ENCODE measurements around the gene PCDHGC5. TPM values are rescaled to one million over a fixed set of nuclear protein-coding genes. Genes with fewer than 3 reads are reported as not detected.

PCDHGC5 gene
- total and polyA plus RNA-seq, 2 donors from 2014 or later = 1.4 TPM; not detected in 1

DNA sequence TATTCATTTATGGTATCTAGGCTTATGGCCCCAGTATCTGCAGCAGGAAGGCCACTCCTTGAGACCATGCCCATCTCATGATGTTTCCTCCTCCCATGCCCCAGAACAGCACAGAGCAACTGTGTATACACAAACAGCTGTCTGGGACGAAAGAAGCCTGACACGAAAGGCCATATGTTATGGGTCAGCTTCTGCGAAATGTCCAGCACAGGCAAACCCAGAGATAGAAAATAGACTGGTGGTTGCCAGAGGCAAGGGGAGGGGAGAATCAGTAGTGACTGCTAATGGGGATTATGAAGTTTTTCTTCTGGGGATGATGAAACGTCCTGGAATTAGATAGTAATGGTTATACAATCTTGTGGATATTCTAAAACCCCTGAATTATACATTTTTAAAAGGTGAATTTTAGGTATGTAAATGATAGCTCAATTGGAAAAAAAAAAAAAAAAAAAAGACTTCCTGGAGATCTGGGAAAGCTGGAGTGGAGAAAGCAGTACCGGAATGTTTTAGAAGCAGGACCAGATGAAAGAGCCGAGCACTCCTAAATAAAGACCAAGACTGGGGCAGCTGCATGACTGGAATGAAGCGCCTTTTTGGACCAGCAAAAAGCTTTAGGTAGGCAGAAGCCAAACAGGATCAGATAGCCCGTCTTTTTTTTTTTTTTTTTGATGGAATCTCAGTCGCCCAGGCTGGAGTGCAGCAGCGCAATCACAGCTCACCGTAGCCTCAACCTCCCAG lies 29.2 kb downstream of the PCDHGC5 start:
- intact Hi-C loops (cut with DNase I) = no loop called here
- FAIRE-seq = no peak
- H3K4me1 ChIP-seq (ENCODE audit: control insufficient read depth in 2 of 3, insufficient read depth in 2 of 3, low read depth in 1 of 3, low read length in 3 of 3) = peaks cover 6 to 9% (median 7%) of the 10 kb centered on the region in 3 donors
- no peak overlapping the region for H3K27ac ChIP-seq (ENCODE audit: low read depth in 2 of 2, low read length in 2 of 2)
- no peaks in the 10 kb centered on the region for H3K9me3 ChIP-seq (ENCODE audit: control insufficient read depth in 2 of 3, insufficient read depth in 1 of 3, low read length in 3 of 3)
- no peak for TF ChIP-seq CTCF (IDR thresholded peaks at IDR 0.05; ENCODE audit: borderline replicate concordance, extremely low read depth, insufficient read depth)
- no peak overlapping the region for H3K4me3 ChIP-seq (ENCODE audit: low read length in 3 of 3)
- H3K9ac ChIP-seq (ENCODE audit: low read length in 3 of 3) = no peak overlapping the region
- peak in 1 of 5 donors; percentile 44 for DNase-seq
- H3K27me3 ChIP-seq (ENCODE audit: control insufficient read depth, insufficient read depth, low read length) = no peaks in the 10 kb centered on the region
- peaks cover 5 to 46% (median 23%) of the 10 kb centered on the region in 3 donors for H3K36me3 ChIP-seq (ENCODE audit: control insufficient read depth in 2 of 3, insufficient read depth in 3 of 3, low read length in 3 of 3)

GRCh38 chr5:141518618-141519015 lies 29.7 kb downstream of the PCDHGC5 start:
- TF ChIP-seq CTCF (IDR thresholded peaks at IDR 0.05; ENCODE audit: borderline replicate concordance, extremely low read depth, insufficient read depth) = no peak
- Histone ChIP-seq H3K9ac (ENCODE audit: low read length in 3 of 3) (no peak overlapping the region), H3K4me3 (ENCODE audit: low read length in 3 of 3) (no peak overlapping the region), H3K36me3 (ENCODE audit: control insufficient read depth in 2 of 3, insufficient read depth in 3 of 3, low read length in 3 of 3) (peaks cover 5 to 50% (median 27%) of the 10 kb centered on the region in 3 donors), H3K4me1 (ENCODE audit: control insufficient read depth in 2 of 3, insufficient read depth in 2 of 3, low read depth in 1 of 3, low read length in 3 of 3) (peaks cover 5 to 9% (median 7%) of the 10 kb centered on the region in 3 donors), H3K27me3 (ENCODE audit: control insufficient read depth, insufficient read depth, low read length) (no peaks in the 10 kb centered on the region), H3K27ac (ENCODE audit: low read depth in 2 of 2, low read length in 2 of 2) (no peak overlapping the region), H3K9me3 (ENCODE audit: control insufficient read depth in 2 of 3, insufficient read depth in 1 of 3, low read length in 3 of 3) (no peaks in the 10 kb centered on the region)
- DNase-seq (no peak), FAIRE-seq (no peak)
- intact Hi-C loops (cut with DNase I) = no loop called here

DNA sequence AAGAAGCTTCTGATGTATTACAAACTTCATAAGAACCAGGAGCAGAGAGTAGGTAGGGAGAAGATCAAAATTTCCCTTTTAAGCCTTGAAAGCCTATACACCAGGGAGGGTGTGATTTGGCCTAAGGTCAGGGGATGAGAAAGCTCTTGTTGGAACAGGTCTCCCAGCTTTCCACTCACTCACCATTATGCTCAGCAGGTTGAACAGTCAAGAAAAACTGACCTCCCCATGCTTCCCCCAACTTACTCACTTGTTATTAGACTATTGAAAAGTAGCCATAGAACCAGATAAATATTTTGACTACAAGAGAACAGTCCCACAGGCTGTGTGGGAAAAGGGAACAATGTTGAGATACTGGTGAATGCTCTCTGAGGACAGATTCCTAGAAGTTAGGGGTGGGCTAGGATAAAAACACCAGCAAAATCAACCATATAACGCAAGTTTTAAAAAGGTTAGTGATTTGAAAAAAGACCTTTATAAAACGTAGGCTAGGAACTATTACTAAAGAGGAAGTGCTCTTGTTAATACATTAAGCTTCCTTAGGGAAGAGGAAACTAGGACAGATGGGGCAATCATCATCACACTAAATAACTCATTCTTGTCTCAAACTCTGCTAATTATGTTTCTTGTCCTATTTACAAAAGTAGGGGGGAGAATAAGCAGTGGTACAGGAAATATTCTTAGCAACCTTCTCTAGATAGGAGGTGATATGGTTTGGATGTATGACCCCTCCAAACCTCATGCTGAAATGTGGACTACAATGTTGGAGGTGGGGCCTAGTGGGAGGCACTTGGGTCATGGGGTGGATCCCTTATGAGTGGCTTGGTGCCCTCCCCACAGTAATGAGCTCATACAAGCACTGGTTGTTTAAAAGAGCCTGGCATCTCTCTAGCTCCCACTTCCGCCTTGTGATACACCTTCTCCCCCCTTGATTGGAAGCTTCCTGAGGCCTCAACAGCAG lies 31.0 kb downstream of the PCDHGC5 start:
- Histone ChIP-seq H3K9ac (ENCODE audit: low read length in 3 of 3) (no peak overlapping the region), H3K4me1 (ENCODE audit: control insufficient read depth in 2 of 3, insufficient read depth in 2 of 3, low read depth in 1 of 3, low read length in 3 of 3) (peaks cover 3 to 10% (median 4%) of the 10 kb centered on the region in 3 donors), H3K27ac (ENCODE audit: low read depth in 2 of 2, low read length in 2 of 2) (no peak overlapping the region), H3K9me3 (ENCODE audit: control insufficient read depth in 2 of 3, insufficient read depth in 1 of 3, low read length in 3 of 3) (no peaks in the 10 kb centered on the region), H3K27me3 (ENCODE audit: control insufficient read depth, insufficient read depth, low read length) (no peaks in the 10 kb centered on the region), H3K4me3 (ENCODE audit: low read length in 3 of 3) (no peak overlapping the region), H3K36me3 (ENCODE audit: control insufficient read depth in 2 of 3, insufficient read depth in 3 of 3, low read length in 3 of 3) (peaks cover 5 to 57% (median 28%) of the 10 kb centered on the region in 3 donors)
- no peak for TF ChIP-seq CTCF (IDR thresholded peaks at IDR 0.05; ENCODE audit: borderline replicate concordance, extremely low read depth, insufficient read depth)
- intact Hi-C loops (cut with DNase I) = no loop called here
- DNase-seq = no peak
- no peak for FAIRE-seq

All from kidney (tissue), 14 donors.